Measurements from ENCODE around the gene PRKCB.

Gene PRKCB

DNA sequence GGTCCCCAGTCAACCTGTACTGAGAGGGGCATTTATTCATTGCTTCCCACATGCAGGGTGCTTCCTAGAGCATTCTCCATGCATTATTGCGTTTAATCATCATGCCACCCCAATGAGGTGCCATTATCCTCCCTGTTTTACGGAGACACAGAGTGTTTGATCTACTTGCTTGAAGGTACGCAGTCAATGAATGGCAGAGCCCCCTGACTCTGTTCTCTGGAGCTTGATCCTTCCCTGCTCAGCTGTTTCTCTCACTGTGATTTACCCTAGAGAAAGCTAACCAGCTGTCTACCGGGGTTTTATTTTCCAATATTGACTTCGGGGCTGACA is 117.2 kb downstream of the PRKCB start:
- DNase-seq (ENCODE audit: low read depth): no peak
- TF ChIP-seq, protein P1, sequence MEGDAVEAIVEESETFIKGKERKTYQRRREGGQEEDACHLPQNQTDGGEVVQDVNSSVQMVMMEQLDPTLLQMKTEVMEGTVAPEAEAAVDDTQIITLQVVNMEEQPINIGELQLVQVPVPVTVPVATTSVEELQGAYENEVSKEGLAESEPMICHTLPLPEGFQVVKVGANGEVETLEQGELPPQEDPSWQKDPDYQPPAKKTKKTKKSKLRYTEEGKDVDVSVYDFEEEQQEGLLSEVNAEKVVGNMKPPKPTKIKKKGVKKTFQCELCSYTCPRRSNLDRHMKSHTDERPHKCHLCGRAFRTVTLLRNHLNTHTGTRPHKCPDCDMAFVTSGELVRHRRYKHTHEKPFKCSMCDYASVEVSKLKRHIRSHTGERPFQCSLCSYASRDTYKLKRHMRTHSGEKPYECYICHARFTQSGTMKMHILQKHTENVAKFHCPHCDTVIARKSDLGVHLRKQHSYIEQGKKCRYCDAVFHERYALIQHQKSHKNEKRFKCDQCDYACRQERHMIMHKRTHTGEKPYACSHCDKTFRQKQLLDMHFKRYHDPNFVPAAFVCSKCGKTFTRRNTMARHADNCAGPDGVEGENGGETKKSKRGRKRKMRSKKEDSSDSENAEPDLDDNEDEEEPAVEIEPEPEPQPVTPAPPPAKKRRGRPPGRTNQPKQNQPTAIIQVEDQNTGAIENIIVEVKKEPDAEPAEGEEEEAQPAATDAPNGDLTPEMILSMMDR (conservative IDR thresholded peaks at IDR 0.05; ENCODE audit: low read depth, low read length): no peak
- H3K4me3 ChIP-seq (ENCODE audit: low read depth, low read length): no peak overlapping the region

DNA sequence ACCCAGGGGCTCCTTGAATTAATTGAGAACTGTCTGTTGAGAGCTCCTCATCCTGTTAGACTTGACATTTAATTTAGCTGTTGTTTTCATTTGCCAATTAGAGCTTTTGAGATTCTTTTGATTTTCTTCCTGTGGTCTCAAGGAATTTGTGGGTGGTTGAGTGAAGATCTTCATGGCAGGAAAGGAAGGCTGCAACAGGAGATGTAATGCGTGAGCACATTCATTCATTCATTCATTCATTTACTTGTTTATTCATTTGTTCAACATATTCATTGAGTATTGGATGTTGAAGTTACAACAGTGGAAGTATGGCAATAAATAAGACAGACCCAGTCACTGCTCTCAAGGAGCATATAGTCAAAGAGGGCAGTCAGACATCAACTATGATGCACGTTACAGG is 117.7 kb downstream of the PRKCB start:
- H3K4me3 ChIP-seq (ENCODE audit: low read depth, low read length): no peak overlapping the region
- no peak for DNase-seq (ENCODE audit: low read depth)
- TF ChIP-seq, protein P1 (conservative IDR thresholded peaks at IDR 0.05; ENCODE audit: low read depth, low read length): no peak

DNA sequence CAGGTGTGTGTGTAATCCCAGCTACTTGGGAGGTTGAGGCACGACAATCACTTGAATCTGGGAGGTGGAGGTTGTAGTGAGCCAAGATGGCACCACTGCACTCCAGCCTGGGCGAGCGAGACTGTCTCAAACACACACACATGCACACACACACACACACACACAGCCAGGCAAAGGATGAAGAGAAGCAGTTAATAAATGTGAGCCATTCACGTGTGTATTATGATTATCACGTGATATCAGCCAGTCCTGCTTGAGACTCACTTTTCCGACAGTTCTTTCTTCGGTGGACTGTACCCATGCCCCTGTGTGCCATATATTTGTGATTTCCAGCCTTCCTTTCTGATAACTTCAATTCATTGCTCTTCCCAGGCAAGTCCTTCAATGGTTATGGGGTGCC is 119.3 kb downstream of the PRKCB start:
- no peak overlapping the region for H3K4me3 ChIP-seq (ENCODE audit: low read depth, low read length)
- no peak for DNase-seq (ENCODE audit: low read depth)
- TF ChIP-seq, protein P1 (conservative IDR thresholded peaks at IDR 0.05; ENCODE audit: low read depth, low read length): no peak

DNA sequence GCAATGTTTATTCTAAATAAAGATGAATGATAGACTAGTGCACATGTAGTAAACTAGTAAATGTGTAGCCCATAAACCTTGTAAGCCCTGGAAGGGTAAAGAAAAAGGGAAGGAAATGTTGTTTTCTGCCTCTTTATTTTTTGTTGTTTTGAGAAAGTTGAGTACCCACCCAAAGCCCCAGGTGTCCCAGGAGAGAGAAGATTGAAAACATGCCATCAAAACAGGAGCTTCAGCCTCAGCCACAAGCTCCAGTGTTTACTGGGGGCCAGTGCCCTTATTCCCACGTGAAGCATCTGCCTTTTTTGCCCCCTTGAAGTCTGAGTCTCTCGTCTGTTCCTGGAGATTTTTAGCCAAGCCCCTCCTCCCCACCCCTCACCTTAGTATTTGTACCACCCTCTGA is 121.5 kb downstream of the PRKCB start:
- H3K4me3 ChIP-seq (ENCODE audit: low read depth, low read length): no peak overlapping the region
- DNase-seq (ENCODE audit: low read depth): no peak
- TF ChIP-seq, protein P1 (conservative IDR thresholded peaks at IDR 0.05; ENCODE audit: low read depth, low read length): no peak

DNA sequence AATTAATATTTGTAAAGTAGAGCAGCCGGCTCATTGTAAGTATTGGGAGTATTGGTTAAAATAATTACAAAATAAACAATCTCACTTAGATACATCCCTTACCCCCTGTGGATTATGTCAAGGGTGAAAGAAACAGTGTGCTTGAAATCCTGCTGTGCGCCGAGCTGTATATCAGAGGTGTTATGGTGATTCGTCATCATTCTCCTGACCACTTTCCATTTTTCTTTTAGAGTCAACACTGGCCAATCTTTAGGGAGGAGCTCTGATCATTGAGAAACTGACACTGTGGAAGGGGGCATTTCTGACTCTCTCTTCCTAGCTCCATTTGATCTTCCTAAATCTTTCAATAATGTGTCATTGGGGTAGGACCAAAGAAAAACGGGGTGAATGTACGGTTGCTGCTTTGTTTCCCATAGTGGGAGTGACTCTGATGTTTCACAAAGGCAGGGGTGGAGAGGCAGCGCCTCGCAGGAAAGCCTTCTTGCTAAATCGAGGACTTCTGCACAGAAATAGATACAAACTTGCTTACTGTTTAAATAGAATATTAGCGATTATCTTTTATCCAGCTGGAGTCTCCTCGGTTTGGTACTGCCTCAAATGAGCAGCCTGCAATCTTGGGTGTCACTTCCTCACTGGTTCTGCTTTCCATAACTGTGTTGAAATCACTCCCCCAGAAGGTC is 123.4 kb downstream of the PRKCB start:
- no peak overlapping the region for H3K4me3 ChIP-seq (ENCODE audit: low read depth, low read length)
- no peak for DNase-seq (ENCODE audit: low read depth)
- TF ChIP-seq, protein P1 (conservative IDR thresholded peaks at IDR 0.05; ENCODE audit: low read depth, low read length): no peak

DNA sequence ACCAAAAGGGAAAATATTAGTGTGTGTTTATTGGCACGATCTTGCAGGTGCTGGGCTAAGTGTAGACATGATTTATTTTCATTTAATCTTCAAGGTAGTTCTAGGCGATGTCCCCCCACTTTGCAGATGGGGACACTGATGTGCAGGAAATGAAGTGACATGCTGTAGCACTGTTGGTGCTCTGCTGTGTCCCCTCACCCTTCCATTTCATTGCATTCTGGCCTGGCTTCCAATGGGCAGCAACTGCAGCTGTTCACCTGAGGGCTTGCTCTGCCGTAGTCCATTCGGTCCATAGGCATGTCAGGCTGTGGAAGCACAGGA is 123.9 kb downstream of the PRKCB start:
- H3K4me3 ChIP-seq (ENCODE audit: low read depth, low read length): no peak overlapping the region
- DNase-seq (ENCODE audit: low read depth): no peak

More for the DNA sequence above, 123.9 kb downstream of the PRKCB start:
- TF ChIP-seq, protein P1 (conservative IDR thresholded peaks at IDR 0.05; ENCODE audit: low read depth, low read length): no peak
